ENCODE measurements around the gene COL4A3.

The COL4A3 gene

DNA sequence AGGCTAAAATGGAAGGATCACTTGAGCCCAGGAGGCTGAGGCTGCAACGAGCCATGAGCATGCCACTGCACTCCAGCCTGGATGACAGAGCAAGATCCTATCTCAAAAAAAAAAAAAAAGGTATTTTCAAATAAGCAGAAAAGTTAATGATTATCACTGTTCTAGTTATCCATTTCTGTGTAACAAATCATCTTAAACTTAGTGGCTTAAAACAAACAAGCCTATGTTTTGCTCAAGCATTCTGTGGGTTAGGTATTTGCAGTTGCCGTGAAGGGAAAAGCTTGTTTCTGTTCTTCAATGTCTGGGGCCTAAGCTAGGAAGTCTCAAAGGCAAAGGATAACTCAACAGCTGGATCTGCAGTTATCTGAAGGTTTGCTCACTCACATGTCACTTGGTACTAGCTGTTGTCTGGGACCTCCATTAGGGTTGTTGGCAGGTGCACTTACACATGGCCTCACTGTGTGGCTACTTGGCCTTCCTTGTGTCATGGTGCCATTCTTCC, 174.7 kb downstream of the COL4A3 start:
- TF ChIP-seq, protein P1, sequence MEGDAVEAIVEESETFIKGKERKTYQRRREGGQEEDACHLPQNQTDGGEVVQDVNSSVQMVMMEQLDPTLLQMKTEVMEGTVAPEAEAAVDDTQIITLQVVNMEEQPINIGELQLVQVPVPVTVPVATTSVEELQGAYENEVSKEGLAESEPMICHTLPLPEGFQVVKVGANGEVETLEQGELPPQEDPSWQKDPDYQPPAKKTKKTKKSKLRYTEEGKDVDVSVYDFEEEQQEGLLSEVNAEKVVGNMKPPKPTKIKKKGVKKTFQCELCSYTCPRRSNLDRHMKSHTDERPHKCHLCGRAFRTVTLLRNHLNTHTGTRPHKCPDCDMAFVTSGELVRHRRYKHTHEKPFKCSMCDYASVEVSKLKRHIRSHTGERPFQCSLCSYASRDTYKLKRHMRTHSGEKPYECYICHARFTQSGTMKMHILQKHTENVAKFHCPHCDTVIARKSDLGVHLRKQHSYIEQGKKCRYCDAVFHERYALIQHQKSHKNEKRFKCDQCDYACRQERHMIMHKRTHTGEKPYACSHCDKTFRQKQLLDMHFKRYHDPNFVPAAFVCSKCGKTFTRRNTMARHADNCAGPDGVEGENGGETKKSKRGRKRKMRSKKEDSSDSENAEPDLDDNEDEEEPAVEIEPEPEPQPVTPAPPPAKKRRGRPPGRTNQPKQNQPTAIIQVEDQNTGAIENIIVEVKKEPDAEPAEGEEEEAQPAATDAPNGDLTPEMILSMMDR (IDR thresholded peaks at IDR 0.05; ENCODE audit: low read depth, low read length) = no peak
- no peak overlapping the region for H3K4me3 ChIP-seq (ENCODE audit: low read depth, low read length)

DNA sequence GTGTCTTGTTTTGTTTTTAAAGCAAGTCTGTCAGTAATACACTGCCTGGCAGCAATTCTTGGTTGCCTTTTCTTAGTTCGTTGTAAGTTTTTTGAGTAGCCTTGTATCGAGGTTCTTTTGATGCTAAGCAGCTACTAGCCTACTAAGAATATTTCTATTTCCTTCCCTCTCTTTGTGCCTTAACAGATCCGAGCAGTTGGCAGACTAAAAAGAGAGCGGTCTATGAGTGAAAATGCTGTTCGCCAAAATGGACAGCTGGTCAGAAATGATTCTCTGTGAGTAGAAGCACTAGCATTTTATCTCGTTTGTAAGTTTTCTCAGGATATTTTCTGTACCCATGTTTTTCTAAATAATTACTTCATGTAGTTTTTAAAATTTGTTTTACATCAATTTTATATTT, 175.7 kb downstream of the COL4A3 start:
- TF ChIP-seq, protein P1 (IDR thresholded peaks at IDR 0.05; ENCODE audit: low read depth, low read length) = no peak
- H3K4me3 ChIP-seq (ENCODE audit: low read depth, low read length) = no peak overlapping the region

DNA sequence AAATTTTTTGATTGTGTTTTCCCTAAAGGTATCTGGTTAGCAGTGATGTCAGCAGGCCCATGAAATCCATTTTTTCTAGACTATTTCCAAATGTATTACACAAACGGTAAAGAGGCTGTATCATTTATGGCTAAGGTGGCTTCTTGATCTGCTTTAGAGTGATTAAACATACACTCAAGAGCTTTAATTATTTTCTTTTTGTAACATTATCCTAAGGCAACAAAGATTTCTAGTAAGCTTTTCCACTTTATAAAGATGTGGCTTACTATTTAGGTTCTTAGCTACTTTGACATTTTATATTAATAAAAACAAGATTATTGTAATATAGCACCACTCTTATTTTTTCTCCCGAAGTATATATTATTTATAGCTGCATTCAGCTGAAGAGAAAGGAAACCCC, 177.1 kb downstream of the COL4A3 start:
- no peak overlapping the region for H3K4me3 ChIP-seq (ENCODE audit: low read depth, low read length)
- TF ChIP-seq, protein P1 (IDR thresholded peaks at IDR 0.05; ENCODE audit: low read depth, low read length) = no peak

DNA sequence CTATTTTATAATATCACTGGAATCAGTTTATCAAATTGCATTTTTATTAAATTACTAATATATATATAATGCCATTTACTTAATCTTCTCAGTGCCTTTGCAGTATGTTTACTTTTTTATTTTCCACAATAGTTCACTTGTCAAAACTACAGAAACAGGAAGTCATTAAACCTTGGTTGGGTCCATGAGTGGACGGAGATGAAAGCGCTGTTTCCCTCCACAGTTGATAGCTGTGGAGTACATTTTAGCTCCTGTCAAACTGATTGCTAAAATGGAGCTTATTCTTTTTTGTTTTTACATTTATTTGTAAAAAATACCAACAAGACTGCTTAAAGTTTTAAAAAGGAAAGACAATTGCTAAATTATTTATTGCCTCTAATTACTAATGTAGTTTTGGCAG, 179.8 kb downstream of the COL4A3 start:
- TF ChIP-seq, protein P1 (IDR thresholded peaks at IDR 0.05; ENCODE audit: low read depth, low read length) = no peak

DNA sequence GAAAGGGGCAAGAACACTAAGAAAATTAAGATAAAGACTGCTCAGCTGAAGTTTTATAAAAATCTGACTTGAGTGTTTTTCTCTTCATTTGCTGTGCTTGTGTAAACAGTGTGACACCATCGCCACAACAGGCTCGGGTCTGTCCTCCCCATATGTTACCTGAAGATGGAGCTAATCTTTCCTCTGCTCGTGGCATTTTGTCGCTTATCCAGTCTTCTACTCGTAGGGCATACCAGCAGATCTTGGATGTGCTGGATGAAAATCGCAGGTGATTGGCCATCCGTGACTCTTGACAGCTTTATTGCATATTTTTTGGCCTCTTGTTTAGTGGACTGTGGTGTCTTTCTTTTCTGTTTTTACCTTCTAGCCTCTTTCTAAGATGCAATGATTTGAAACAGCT, 182.7 kb downstream of the COL4A3 start:
- TF ChIP-seq, protein P1 (IDR thresholded peaks at IDR 0.05; ENCODE audit: low read depth, low read length) = no peak
- no peak overlapping the region for H3K4me3 ChIP-seq (ENCODE audit: low read depth, low read length)

More for the DNA sequence above, 179.8 kb downstream of the COL4A3 start:
- H3K4me3 ChIP-seq (ENCODE audit: low read depth, low read length) = no peak overlapping the region

DNA sequence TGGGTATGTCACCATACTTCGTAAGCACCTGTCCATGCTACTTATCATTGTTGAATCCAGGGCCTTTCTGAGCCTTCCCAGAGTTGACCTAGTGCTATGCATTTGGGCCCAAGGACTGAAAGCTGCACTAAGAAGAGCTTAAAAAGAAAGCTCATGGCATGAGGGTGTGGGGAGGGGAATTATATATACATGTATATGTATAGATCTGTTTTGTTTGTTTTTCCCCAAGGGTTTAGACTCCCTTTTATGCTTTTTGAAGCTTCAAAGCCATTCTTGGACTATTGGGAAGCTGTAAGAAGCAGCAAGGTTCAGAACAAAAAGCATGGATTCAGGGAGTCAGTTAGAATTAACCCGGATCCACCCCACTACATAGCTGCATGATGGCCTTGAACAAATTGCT, 183.9 kb downstream of the COL4A3 start:
- TF ChIP-seq, protein P1 (IDR thresholded peaks at IDR 0.05; ENCODE audit: low read depth, low read length) = no peak

DNA sequence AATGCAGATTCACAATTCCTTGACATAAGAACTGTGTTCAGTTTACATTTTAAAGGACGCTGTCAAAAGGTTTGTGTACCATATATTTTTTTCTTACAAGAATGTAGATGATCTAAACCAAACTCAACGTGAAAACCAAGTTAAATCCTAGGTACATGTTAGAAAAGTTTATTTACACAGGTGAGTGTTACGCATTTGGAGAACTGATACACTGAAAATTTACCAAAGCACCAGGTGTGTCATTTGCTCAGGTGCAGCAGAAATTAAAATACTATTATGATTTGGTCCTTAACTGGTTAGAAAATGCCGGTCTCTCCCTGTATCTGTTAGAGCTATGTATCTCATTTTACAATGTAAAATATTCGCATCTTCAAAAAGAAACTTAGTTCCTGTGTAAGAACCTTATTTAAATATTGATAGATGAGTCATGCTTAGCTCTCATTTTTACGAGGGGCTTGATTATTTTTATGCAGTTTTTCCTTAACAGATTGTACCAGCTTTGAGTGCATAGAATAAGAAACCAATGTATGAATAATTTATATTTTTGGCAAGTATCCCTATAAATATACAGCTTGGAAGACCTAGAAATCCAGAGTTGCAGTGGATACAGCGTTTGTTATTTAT, 185.7 kb downstream of the COL4A3 start:
- TF ChIP-seq, protein P1 (IDR thresholded peaks at IDR 0.05; ENCODE audit: low read depth, low read length) = no peak
- no peak overlapping the region for H3K4me3 ChIP-seq (ENCODE audit: low read depth, low read length)

More for the DNA sequence above, 183.9 kb downstream of the COL4A3 start:
- no peak overlapping the region for H3K4me3 ChIP-seq (ENCODE audit: low read depth, low read length)
